ENCODE data around the gene PLEKHM3.

PLEKHM3 gene

DNA sequence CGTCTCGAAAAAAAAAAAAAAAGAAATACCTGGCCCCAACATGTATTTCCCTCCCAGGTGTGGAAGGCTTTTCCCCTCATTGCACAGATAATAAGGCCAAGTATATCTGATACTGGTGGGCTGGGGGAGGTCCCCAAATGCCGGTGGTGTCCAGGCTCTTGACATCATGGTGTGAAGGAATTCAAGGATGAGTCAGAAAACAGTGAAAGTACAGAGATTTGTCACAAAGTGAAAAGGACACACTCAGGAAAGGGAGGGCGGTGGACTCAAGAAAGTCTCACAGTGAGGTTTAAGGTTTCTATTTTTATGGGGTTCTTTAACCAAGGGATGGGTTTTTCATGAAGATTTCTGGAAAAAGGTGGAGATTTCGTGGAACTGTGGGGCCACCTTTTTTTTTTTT lies 217.8 kb downstream of the PLEKHM3 start:
- in situ Hi-C loops (cut with MboI; ENCODE audit: low sequenced_read_pairs): no loop called here

GRCh38 chr2:207805566-207806226 lies 219.6 kb downstream of the PLEKHM3 start:
- in situ Hi-C loops (cut with MboI; ENCODE audit: low sequenced_read_pairs): no loop called here

GRCh38 chr2:207802650-207803049 lies 222.7 kb downstream of the PLEKHM3 start:
- in situ Hi-C loops (cut with MboI; ENCODE audit: low sequenced_read_pairs): no loop called here

GRCh38 chr2:207801259-207801658 lies 224.1 kb downstream of the PLEKHM3 start:
- in situ Hi-C loops (cut with MboI; ENCODE audit: low sequenced_read_pairs): no loop called here

GRCh38 chr2:207796585-207797350 lies 228.6 kb downstream of the PLEKHM3 start:
- in situ Hi-C loops (cut with MboI; ENCODE audit: low sequenced_read_pairs): no loop called here

DNA sequence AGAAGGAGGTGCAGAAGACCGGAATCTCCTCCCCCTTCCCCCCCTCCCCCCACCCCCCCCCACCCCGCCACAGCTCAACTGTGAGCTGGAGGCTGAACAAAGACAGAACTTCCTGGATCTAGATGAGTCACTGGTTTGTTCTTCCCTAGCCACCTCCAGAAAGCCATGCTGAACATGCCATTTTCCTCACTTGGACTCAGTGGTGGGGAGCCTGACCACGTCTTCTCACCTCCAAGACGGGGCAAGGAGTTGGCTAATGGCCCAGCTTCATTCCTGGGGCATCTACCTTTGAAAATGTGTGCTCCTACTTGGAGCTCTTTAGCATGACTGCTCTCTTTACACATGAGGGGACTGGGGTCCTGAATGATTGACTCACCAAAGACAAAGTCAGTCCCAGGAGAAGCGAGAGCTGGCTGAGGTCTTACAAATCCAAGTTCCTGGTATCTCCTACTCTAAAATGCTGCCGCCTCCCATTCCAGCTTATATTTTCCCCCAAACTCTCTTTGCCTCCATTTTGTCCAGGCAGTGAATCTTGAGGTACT lies 233.0 kb downstream of the PLEKHM3 start:
- in situ Hi-C loops (cut with MboI; ENCODE audit: low sequenced_read_pairs): no loop called here

GRCh38 chr2:207791579-207792243 lies 233.6 kb downstream of the PLEKHM3 start:
- in situ Hi-C loops (cut with MboI; ENCODE audit: low sequenced_read_pairs): no loop called here

DNA sequence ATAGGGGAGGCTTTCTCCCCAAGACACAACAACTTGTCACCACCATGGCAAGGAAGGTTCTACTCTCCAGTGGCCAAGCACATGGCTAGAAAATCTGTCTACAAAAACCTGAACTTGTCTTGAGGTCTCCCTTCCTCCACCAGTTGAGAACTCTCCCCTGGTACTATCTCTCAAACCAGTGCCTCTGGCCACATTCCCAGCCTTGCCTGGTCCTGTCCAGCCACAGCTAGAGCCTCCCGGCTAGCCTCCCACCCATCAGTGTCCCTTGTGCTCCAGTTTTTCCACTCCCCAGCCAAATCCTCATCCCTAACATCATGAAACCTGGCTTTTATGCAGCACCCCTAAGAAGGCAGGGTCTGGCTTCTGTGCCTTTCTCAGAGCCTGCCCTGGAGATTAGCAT lies 234.4 kb downstream of the PLEKHM3 start:
- in situ Hi-C loops (cut with MboI; ENCODE audit: low sequenced_read_pairs): no loop called here

DNA sequence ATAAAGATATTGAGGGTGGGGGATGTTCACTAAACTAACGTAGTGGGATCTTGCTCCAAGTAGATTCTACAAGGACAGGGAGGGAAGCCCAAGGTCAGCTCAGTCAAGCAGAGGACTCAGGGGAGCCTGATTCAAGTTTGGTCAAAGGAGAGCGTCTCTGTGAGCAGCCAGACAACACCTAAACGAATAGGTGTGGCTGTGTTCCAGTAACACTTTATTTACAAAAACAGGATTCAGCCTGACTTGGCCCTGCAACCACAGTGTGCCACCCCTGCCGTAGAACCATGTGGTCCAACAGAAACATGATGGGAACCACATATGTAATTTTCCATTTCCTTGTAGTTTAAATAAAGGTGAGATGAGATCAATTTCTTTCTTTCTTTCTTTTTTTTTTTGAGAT lies 237.5 kb downstream of the PLEKHM3 start:
- in situ Hi-C loops (cut with MboI; ENCODE audit: low sequenced_read_pairs): no loop called here

GRCh38 chr2:207787017-207787416 lies 238.3 kb downstream of the PLEKHM3 start:
- in situ Hi-C loops (cut with MboI; ENCODE audit: low sequenced_read_pairs): no loop called here

- in situ Hi-C loops (cut with MboI; ENCODE audit: low sequenced_read_pairs): no loop called here
Measured at GRCh38 chr2:207784898-207785297, 240.4 kb downstream of the PLEKHM3 start.

DNA sequence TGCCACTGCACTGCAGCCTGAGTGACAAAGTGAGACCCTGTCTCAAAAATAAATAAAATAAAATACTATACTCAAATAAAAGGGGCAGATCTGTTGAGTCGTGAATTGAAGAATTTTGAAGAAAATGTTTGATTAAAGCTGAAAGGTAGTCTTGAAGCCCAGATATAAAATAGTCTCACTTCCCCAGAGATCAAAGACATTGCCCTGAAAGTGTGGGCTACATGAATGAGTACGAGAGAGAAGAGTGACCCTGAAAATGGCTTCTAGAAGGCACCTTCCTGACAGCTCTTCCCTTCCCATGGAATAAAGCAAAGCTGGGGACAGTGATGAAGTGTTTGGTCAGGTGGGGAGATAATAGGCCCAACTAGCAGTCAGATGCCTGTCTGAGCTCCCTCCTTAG lies 241.8 kb downstream of the PLEKHM3 start:
- in situ Hi-C loops (cut with MboI; ENCODE audit: low sequenced_read_pairs): no loop called here

- in situ Hi-C loops (cut with MboI; ENCODE audit: low sequenced_read_pairs): no loop called here
Measured at GRCh38 chr2:207782238-207783030, 242.9 kb downstream of the PLEKHM3 start.

GRCh38 chr2:207779523-207779922 lies 245.8 kb downstream of the PLEKHM3 start:
- in situ Hi-C loops (cut with MboI; ENCODE audit: low sequenced_read_pairs): no loop called here

GRCh38 chr2:207778298-207778882 lies 246.9 kb downstream of the PLEKHM3 start:
- in situ Hi-C loops (cut with MboI; ENCODE audit: low sequenced_read_pairs): no loop called here

- in situ Hi-C loops (cut with MboI; ENCODE audit: low sequenced_read_pairs): no loop called here
Measured at GRCh38 chr2:207777124-207777523, 248.2 kb downstream of the PLEKHM3 start.

DNA sequence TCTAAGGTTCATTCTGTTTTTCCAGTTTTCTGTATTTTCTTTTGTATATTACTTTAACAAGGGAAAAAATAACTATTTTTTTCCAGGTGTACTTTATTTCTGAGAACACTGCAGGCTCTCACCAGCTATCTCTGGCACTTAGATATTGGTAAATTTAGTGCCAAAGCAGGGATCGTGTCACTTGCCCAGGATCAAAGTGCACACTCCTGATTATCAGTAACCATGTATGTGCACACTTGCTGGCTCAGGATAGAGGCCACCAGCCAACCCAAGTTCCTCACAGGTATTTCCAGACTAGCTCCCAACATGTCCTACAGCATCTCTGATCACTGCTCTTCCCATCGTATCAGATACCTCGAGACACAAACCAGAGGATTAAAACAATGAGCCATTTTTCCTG lies 249.9 kb downstream of the PLEKHM3 start:
- in situ Hi-C loops (cut with MboI; ENCODE audit: low sequenced_read_pairs): no loop called here

DNA sequence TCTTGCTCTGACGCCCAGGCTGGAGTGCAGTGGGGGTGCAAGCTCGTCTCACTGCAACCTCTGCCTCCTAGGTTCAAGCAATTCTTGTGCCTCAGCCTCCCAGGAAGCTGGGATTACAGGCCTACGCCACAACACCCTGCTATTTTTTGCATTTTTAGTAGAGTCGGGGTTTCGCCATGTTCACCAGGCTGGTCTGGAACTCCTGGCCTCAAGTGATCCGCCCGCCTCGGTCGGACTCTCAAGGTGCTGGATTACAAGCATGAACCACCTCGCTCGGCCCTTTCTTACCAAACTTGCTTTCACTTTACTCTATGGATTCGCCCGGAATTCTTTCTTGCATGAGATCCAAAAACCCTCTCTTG lies 252.5 kb downstream of the PLEKHM3 start:
- in situ Hi-C loops (cut with MboI; ENCODE audit: low sequenced_read_pairs): no loop called here

DNA sequence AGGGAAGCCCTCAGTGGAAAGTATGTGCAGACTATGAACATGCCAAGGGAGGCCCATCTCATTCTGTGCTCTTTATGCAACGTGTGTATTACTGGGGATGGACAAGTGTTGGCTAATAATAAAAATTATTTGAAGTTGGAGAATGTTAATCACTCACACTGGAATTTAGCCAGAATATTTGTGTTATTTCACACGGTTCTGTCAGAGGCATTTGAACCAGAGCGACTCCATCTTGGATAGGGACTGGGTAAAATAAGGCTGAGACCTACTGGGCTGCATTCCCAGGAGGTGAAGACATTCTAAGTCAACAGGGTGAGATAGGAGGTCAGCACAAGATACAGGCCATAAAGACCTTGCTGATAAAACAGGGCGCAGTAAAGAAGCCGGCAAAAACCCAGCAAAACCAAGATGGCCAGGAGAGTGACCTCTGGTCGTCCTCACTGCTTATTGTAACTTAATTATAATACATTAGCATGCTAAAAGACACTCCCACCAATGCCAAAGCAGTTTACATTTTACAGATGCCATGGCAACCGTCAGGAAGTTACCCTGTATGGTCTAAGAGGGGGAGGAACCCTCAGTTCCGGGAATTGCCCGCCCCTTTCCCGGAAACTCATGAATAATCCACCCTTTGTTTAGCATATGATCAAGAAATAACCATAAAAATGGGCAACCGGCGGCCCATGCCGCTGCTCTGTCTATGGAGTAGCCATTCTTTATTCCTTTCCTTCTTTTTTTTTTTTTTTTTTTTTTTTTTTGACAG lies 253.1 kb downstream of the PLEKHM3 start:
- in situ Hi-C loops (cut with MboI; ENCODE audit: low sequenced_read_pairs): no loop called here

DNA sequence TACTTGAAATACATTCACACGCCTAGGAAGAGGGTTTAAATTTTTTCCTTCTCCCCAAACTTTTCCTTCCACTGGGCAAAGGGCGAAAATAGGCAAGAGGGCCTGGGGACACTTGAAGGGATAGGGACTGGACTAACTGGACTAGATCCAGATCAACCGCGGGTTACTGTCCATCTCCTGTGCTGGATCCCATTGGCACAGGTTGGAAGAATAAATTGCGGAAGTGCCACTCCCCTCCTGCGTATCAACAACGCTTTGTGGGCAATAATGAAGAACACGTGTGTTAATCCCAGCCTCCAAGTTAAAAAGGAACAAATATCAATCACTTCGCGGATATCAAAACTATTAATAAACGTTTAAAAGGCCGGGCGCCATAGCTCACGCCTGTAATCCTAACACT lies 253.9 kb downstream of the PLEKHM3 start:
- in situ Hi-C loops (cut with MboI; ENCODE audit: low sequenced_read_pairs): no loop called here

Data from HL-60/S4 treated with phorbol 12-myristate 13-acetate at 8.2 ng/mL for 4 days and 3 days (cell line).